IPS-15b (cell line): ENCODE data around the gene NACC2.

Experiments used
- H3K27me3 ChIP-seq: one replicate; pipeline ENCODE4 v1.6.1; 2013; ENCODE audit warnings: low read length; ENCODE audit not compliant: control insufficient read depth, insufficient read depth
- H3K36me3 ChIP-seq: one replicate; pipeline ENCODE4 v1.6.1; 2013; ENCODE audit warnings: low read length; ENCODE audit not compliant: control insufficient read depth, insufficient read depth
- H3K4me1 ChIP-seq: one replicate; pipeline ENCODE4 v1.6.1; 2013; ENCODE audit warnings: mild to moderate bottlenecking, low read length; ENCODE audit not compliant: control insufficient read depth, insufficient read depth
- H3K4me3 ChIP-seq: one replicate; pipeline ENCODE4 v1.5.1; 2013; ENCODE audit warnings: low read depth, low read length
- H3K9ac ChIP-seq: one replicate; pipeline ENCODE4 v1.6.1; 2013; ENCODE audit warnings: low read depth, mild to moderate bottlenecking, low read length
- H3K9me3 ChIP-seq: one replicate; pipeline ENCODE4 v1.6.1; 2013; ENCODE audit warnings: mild to moderate bottlenecking, low read length; ENCODE audit not compliant: control insufficient read depth, insufficient read depth

Gene NACC2

DNA sequence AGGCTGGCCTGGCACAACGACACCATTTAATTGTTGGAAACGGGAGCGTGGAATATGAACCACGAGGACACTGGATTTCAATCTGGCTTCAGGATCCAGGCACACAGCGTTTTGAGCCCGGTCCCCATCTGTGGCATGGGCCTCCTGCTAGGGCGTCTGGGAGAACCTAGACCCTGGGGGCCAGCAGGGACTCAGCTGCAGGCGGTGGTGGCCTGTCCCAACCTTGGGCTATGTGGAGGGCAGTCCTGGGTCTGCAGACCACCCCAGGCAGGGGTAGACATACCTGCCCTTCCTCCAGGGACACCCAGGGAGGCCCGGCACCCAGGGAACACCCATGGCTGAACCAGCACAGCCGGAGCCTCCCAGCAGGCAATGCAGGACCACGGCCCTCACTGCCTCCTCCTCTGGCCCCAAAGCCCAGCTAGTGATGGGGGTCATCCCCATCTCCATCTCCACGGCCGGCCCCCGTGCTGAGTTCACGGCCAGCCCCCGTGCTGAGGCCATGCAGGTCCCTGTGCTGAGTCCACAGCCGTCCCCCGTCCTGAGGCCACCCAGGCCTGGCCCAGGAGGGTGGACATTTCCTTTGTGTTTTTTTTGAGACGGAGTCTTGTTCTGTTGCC lies 115.4 kb downstream of the NACC2 start:
- Histone ChIP-seq H3K9ac (no peak overlapping the region), H3K36me3 (no peaks in the 10 kb centered on the region), H3K4me1 (no peaks in the 10 kb centered on the region), H3K27me3 (no peaks in the 10 kb centered on the region), H3K4me3 (no peak overlapping the region), H3K9me3 (no peaks in the 10 kb centered on the region)

DNA sequence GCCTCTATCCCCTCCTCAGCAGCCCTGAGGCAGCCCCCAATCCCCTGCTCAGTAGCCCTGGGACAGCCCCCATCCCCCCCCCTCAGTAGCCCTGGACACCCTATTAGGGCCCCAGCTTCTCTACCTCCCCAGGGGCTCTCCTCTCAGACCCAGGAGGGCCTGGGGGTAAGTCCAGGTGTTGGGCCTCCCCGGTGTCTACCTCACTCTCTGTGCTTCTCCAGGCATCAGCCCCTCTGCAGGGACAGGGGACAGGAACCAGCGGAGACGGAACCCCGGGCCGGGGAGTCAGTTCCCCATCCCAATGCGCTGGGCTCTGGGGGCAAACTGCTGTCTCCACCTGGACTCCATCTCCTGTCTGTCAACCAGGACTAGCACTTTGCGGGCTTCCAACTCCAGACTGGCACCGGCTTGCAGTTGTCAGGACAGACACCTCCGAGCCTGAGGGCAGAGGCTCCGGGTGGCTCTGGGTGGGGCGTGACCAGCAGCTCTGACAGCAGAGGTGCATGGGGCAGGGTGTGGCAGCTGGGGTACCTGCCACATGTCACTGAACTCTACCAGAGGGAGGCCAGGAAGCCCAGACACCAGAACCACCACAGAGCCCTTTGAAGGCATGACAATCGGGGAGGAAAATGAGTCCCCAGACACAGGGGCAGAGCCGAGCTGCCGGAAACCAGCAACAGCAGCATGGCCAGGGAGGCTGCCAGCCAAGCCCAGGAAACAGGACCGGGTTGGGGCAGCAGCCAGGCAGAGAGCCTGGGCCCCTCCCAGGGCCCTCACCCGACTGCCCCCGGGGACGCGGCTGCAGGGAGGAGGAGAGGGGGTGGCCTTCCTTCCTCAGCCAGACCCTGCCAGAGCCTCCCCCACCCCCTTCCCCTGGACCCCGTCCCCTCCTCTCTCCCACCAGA lies 116.2 kb downstream of the NACC2 start:
- Histone ChIP-seq H3K4me3 (no peak overlapping the region), H3K36me3 (no peaks in the 10 kb centered on the region), H3K4me1 (no peaks in the 10 kb centered on the region), H3K27me3 (no peaks in the 10 kb centered on the region), H3K9me3 (no peaks in the 10 kb centered on the region), H3K9ac (no peak overlapping the region)

DNA sequence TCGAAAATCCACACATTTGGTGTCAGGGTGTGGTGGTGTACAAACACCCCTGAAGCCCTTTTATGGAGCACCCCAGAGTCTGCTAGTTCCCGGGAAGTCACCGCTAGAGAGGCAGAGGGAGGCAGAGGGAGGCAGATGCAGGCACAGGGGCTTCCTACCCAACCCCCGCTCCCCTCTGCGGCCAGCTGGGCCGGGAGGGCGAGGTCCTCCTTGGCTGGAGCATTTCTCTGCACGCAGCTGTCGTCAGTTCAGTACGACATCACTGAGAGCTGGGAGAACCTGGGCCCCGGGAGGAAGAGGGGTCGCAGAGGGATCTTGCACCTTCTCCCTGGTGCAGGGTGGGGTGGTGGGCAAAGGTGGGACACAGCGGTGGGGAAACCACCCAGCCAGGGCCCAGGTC lies 118.1 kb downstream of the NACC2 start:
- Histone ChIP-seq H3K4me3 (no peak overlapping the region), H3K9me3 (no peaks in the 10 kb centered on the region), H3K9ac (no peak overlapping the region), H3K27me3 (no peaks in the 10 kb centered on the region), H3K36me3 (no peaks in the 10 kb centered on the region), H3K4me1 (no peaks in the 10 kb centered on the region)

DNA sequence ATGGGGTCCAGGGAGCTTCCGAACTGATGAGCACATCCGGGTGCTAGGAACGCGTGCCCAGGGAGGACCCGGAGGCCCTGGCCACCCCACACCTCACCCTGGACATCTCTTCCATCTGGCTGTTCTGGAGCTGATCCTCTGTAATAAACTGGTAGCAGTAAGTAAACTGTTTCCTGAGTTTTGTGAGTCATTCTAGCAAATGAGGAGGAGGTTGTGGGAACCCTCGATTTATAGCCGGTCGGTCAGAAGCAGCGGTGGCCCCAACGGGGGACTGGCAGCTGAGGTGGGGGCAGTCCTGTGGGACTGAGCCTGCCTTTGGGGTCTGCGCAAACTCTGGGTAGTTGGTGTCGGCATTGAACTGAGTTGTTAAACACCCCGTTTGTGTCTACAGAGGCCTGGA lies 118.6 kb downstream of the NACC2 start:
- Histone ChIP-seq H3K9ac (no peak overlapping the region), H3K36me3 (no peaks in the 10 kb centered on the region), H3K4me3 (no peak overlapping the region), H3K27me3 (no peaks in the 10 kb centered on the region), H3K4me1 (no peaks in the 10 kb centered on the region), H3K9me3 (no peaks in the 10 kb centered on the region)

DNA sequence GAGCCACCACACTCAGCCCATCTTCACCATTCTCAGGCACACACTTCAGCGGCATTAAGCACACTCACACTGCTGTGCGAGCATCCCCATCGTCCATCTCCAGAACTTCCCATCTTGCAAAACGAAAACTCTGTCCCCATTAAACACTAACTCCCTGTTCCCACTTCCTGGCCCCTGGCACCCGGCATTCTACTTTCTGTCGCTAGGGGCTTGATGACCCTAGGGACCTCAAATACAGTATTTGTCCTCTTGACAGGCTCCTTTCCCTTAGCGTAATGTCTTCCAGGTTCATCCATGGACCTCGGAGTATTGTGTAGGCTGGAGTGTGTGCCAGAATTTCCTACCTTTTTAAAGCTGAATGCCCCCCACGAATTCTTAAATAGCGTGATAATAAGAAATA lies 119.3 kb downstream of the NACC2 start:
- Histone ChIP-seq H3K27me3 (no peaks in the 10 kb centered on the region), H3K4me3 (no peak overlapping the region), H3K4me1 (no peaks in the 10 kb centered on the region), H3K36me3 (no peaks in the 10 kb centered on the region), H3K9me3 (no peaks in the 10 kb centered on the region), H3K9ac (no peak overlapping the region)

DNA sequence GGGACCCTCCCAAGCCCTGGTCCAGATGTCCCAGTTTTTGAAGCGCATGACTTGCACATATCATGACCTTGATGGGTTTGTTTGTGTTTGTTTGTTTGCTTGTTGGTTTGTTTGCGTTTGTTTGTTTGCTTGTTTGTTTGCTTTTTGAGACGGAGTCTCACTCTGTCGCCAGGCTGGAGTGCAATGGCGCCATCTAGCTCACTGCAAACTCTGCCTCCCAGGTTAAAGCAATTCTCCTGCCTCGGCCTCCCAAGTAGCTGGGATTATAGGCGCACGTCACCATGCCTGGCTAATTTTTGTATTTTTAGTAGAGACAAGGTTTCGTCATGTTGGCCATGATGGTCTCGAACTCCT lies 120.9 kb downstream of the NACC2 start:
- Histone ChIP-seq H3K9me3 (no peaks in the 10 kb centered on the region), H3K4me1 (no peaks in the 10 kb centered on the region), H3K4me3 (no peak overlapping the region), H3K9ac (no peak overlapping the region), H3K36me3 (no peaks in the 10 kb centered on the region), H3K27me3 (no peaks in the 10 kb centered on the region)

DNA sequence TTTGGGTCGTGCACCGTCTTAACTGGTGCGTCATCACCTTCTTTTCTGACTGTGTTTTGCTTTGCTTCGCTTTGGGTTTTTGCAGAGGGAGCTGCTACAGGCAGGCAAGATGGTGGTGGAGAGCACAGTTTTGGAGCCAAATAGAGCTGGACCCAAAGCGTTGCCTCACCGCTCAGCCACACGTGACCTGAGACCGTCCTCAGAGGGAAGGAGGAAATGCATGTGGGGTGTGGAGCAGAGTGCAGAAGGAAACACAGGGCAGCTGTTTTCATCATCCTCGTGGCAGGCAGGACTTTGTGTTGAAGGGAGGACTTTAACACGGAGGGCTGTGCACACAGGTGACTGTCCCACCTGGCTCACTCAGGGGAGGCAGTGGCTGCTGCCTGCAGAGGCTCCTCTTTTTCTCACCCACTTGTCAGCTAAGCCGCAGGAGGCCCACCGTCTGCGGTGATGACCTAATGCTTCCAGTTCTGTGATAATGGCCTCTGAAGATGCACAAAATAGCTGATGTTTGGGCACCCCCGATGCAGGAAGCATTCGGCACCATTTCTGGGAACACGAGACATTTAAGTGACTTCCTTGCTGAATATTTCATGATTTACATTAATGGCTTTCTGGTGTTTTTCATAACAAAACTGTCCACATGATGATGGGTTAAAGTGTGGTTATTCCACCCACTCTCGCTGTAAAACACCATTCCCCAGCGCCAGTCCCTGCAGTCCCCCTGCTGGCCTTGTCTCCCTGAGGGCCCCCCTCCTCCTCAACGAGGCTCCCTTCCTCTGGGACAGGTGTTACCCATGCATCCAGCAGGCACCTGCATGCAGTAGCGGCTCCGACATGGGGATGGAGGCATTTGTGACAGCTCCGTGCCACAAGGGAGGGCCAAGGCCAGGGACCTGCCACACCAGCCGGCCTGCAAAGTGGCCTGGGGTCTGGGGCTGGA lies 121.5 kb downstream of the NACC2 start:
- no peaks in the 10 kb centered on the region for H3K27me3 ChIP-seq

DNA sequence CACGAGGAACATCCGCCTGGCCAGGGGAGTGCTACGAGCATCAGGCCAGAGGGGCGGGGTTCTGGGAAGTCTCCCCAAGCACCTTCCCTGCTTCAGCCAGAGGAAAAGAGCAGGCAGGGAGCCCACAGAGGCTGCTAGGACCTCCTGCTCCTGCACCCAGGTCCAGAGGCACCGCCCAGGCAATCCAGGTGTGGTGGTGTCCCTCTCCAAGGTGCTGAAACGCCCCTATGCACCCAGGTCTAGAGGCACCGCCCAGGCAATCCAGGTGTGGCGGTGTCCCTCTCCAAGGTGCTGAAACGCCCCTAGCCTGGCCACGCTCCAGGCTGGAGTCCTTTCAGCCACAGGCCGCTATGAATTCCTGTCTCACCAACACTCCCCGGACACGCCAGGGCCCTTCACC lies 123.2 kb downstream of the NACC2 start:
- peaks cover 4% of the 10 kb centered on the region for H3K4me1 ChIP-seq
- no peaks in the 10 kb centered on the region for H3K9me3 ChIP-seq
- H3K27me3 ChIP-seq, result no peaks in the 10 kb centered on the region
- H3K4me3 ChIP-seq, result no peak overlapping the region
- no peaks in the 10 kb centered on the region for H3K36me3 ChIP-seq
- H3K9ac ChIP-seq, result no peak overlapping the region

More for the DNA sequence above, 121.5 kb downstream of the NACC2 start:
- H3K4me3 ChIP-seq, result no peak overlapping the region
- H3K9me3 ChIP-seq, result no peaks in the 10 kb centered on the region
- no peak overlapping the region for H3K9ac ChIP-seq
- H3K4me1 ChIP-seq, result no peaks in the 10 kb centered on the region
- H3K36me3 ChIP-seq, result no peaks in the 10 kb centered on the region

DNA sequence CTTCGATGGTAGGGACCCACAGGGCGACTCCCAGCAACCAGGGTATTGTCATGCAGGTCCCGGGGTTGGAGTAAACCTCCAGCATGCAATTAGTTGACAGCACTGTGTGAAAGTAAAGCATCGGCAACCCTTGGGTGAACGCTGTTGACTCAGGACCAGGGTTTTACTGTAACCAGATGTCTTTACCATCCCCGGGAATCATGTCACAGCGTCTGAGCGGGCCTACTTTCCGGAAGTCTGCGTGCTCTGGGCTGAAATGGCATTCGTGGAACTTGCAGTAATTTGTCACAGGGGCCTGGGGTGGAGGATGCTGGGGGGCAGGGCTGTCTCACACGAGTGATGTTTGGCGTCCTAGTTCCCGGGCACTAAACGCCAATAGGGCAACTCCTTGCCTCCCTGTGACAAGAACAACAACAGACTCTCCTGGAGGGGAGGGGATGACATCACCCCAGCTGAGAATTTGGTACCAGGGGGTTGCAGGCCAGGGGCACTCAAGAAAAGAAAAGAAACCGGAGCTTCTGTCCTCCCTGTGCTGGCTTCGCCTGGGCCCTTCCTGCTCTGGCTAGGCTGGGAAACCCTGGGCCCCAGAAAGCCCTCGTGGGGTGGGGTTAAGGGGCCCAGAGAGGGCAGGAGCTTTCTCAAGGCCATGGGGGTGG lies 123.8 kb downstream of the NACC2 start:
- Histone ChIP-seq H3K27me3 (no peaks in the 10 kb centered on the region), H3K9ac (no peak overlapping the region), H3K4me3 (no peak overlapping the region), H3K9me3 (no peaks in the 10 kb centered on the region), H3K36me3 (no peaks in the 10 kb centered on the region), H3K4me1 (peaks cover 4% of the 10 kb centered on the region)

DNA sequence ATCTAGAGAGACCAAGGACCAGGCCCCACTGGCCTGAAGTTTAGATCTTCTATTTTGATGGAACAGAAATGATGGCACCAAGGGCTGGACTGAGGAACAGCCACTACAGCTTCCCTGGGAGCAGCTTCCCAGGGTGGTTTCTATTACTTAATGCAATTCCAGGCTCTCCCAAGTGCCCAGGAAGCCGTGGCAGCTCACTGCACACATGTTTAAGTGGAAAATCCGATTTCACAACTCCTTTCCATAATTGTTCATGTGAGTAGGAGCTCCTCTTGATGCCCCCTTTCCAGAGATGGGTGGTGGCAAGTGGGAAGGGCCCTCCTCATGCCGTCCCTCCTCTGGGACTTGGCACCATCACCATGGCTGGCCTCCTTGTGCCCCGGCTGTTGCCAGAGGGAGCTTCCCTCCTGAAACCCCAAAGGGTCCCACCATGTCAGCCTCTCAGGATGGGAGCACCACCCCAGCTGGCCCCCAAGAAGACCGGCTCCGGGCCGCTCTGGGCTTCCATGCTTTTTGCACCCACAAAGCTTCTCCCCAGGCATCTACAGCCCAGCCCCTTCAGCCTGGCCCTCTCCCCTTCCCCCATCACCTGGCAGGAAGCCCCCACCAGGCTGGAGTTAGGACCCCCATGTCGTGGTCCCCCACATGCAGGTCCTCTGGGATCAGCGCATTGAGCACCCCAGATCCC lies 124.8 kb downstream of the NACC2 start:
- H3K9ac ChIP-seq, result no peak overlapping the region
- no peaks in the 10 kb centered on the region for H3K27me3 ChIP-seq
- no peaks in the 10 kb centered on the region for H3K9me3 ChIP-seq
- no peak overlapping the region for H3K4me3 ChIP-seq
- peaks cover 4% of the 10 kb centered on the region for H3K4me1 ChIP-seq
- H3K36me3 ChIP-seq, result no peaks in the 10 kb centered on the region
